Progenitor cell of endocrine pancreas (in vitro differentiated cells): ENCODE results near the gene TRIM6. TPM values are rescaled to one million over a fixed set of nuclear protein-coding genes. Genes with fewer than 3 reads are reported as not detected.

Source experiments
- DNase-seq: peaks from one replicate; pipeline ENCODE4 v3.0.0; 2021; ENCODE audit warnings: low spot score; ENCODE audit not compliant: unreplicated experiment
- H3K27ac Mint-ChIP-seq: 2 replicates; pipeline ENCODE4 v1.8.0; 2021; ENCODE audit warnings: mild to moderate bottlenecking, moderate library complexity, mixed read lengths
- H3K27me3 Mint-ChIP-seq: 2 replicates; pipeline ENCODE4 v1.8.0; 2021; ENCODE audit warnings: mixed read lengths
- H3K36me3 Mint-ChIP-seq: 2 replicates; pipeline ENCODE4 v1.8.0; 2022; ENCODE audit warnings: mixed read lengths; ENCODE audit not compliant: insufficient read depth
- H3K4me1 Mint-ChIP-seq: 2 replicates; pipeline ENCODE4 v1.8.0; 2021; ENCODE audit warnings: low read depth, mixed read lengths
- H3K4me3 Mint-ChIP-seq: 2 replicates; pipeline ENCODE4 v1.8.0; 2021; ENCODE audit warnings: low read depth, mild to moderate bottlenecking, moderate library complexity, mixed read lengths
- H3K9me3 Mint-ChIP-seq: 2 replicates; pipeline ENCODE4 v1.8.0; 2021; ENCODE audit warnings: low read depth, mixed read lengths
- total RNA-seq: library from RNA; stranded (reverse); gene quantifications from 2 replicates; pipeline ENCODE4 v1.2.1, GENCODE V29; 2021
- TF ChIP-seq, protein P1 (sequence below): fragments of 200-600 bp; sonication (generic); IDR thresholded peaks from one replicate; pipeline ENCODE4 v1.5.0; 2021; ENCODE audit warnings: antibody characterized with exemption, mild to moderate bottlenecking; ENCODE audit not compliant: unreplicated experiment

Gene TRIM6
- total RNA-seq, 1 donor from 2014 or later: 5.4 TPM

DNA sequence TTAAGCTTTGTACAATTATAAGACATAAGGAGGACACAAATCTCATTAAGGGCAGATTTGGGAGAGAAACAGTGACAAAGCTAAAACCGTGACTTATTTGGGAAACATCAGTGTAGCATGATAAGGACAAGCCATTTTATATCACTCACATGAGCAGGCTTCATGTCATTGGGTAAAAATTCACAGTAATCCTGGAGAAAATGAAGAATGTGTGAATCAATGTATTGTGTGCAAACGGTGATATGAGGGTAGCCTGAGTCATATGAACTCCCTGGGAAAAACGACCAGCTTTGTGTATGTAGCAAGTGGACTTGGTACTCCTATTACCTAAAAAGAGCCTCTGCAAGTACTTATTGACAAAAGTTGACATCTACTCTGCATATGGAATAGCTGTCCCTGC lies 22.4 kb downstream of the TRIM6 start:
- no peaks in the 10 kb centered on the region for H3K27me3 Mint-ChIP-seq
- TF ChIP-seq, protein P1, sequence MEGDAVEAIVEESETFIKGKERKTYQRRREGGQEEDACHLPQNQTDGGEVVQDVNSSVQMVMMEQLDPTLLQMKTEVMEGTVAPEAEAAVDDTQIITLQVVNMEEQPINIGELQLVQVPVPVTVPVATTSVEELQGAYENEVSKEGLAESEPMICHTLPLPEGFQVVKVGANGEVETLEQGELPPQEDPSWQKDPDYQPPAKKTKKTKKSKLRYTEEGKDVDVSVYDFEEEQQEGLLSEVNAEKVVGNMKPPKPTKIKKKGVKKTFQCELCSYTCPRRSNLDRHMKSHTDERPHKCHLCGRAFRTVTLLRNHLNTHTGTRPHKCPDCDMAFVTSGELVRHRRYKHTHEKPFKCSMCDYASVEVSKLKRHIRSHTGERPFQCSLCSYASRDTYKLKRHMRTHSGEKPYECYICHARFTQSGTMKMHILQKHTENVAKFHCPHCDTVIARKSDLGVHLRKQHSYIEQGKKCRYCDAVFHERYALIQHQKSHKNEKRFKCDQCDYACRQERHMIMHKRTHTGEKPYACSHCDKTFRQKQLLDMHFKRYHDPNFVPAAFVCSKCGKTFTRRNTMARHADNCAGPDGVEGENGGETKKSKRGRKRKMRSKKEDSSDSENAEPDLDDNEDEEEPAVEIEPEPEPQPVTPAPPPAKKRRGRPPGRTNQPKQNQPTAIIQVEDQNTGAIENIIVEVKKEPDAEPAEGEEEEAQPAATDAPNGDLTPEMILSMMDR: no peak
- DNase-seq: no peak
- H3K27ac Mint-ChIP-seq: no peak overlapping the region
- H3K9me3 Mint-ChIP-seq: no peaks in the 10 kb centered on the region
- H3K36me3 Mint-ChIP-seq: no peaks in the 10 kb centered on the region
- no peak overlapping the region for H3K4me3 Mint-ChIP-seq
- peaks cover 22% of the 10 kb centered on the region for H3K4me1 Mint-ChIP-seq

DNA sequence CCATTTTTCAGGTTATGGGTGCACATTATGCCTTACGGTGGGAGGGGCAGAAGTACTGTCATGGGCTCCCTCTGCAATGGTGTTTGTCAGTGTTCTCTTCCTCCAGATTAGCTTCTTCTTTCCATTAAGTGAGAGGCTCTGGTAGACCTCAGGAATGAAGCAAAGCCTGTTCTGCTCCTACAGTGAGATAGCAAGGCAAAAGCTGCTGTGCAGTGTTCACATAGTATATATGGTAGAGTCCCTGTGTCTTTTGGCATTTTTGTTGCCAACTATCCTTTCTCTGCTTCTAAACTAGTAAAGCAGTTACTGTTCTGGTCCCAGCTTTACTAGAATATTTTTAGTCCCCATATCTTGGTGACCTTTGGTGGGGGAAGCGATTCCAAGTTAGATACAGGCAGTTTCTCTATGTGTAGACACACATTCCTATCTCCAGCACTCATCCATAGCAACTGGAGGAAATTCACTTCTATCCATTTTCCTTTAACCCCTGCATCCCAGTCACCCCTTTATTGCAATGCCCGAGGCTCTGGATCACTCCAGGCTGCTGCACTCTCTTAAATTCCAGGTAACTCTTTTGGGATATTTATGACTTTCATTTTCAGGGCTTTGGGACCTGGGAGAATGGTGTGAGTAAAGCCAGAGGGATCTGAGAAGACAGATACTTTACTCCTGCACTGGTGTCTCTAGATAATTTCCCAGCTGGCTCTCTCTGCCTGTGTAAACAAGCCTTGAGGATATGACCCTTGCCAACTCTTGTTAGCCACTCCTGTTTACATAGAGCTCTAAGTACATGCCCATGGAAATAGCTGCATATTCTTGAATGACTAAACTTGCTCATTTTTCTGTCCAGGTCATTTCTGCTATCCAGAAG lies 24.4 kb downstream of the TRIM6 start:
- Mint-ChIP-seq H3K36me3 (no peaks in the 10 kb centered on the region), H3K27ac (peak overlapping the region; percentile 72), H3K4me3 (no peak overlapping the region), H3K9me3 (no peaks in the 10 kb centered on the region), H3K27me3 (no peaks in the 10 kb centered on the region), H3K4me1 (peaks cover 33% of the 10 kb centered on the region)
- TF ChIP-seq, protein P1: no peak
- DNase-seq: no peak

DNA sequence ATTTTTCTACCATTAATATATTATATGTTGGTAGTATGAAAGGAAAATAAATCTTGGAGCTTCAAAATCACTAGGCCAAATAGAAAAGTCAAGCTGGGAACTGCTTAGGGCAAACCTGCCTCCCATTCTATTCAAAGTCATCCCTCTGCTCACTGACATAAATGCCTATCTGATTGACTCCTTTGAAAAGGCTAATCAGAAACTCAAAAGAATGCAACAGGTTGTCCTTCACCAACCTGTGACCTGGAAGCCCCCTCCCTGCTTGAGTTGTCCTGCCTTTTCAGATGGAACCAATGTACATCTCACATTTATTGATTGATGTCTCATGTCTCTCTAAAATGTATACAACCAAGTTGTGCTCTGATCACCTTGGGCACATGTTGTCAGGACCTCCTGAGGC lies 25.1 kb downstream of the TRIM6 start:
- Mint-ChIP-seq H3K4me3 (no peak overlapping the region), H3K27me3 (no peaks in the 10 kb centered on the region), H3K36me3 (no peaks in the 10 kb centered on the region), H3K4me1 (peaks cover 35% of the 10 kb centered on the region), H3K27ac (no peak overlapping the region), H3K9me3 (no peaks in the 10 kb centered on the region)
- no peak for DNase-seq
- TF ChIP-seq, protein P1: no peak

DNA sequence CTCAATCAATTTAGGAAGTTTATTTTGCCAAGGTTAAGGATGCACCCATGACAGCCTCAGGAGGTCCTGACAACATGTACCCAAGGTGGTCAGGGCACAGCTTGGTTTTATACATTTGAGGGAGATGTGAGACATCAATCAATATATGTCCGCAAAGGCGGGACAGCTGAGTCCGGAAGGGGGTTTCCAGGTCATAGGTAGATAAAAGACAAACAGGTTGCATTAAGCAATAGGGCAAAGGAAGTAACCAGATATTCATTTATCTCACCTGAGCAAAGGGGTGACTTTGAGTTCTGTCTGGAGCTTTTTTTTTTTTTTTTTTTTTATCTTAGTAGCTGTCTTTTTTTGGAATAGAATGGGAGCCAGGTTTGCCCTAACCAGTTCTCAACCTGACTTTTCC lies 26.4 kb downstream of the TRIM6 start:
- Mint-ChIP-seq H3K36me3 (no peaks in the 10 kb centered on the region), H3K27ac (no peak overlapping the region), H3K9me3 (no peaks in the 10 kb centered on the region), H3K4me1 (peaks cover 35% of the 10 kb centered on the region), H3K27me3 (no peaks in the 10 kb centered on the region), H3K4me3 (no peak overlapping the region)
- DNase-seq: no peak
- TF ChIP-seq, protein P1: no peak

DNA sequence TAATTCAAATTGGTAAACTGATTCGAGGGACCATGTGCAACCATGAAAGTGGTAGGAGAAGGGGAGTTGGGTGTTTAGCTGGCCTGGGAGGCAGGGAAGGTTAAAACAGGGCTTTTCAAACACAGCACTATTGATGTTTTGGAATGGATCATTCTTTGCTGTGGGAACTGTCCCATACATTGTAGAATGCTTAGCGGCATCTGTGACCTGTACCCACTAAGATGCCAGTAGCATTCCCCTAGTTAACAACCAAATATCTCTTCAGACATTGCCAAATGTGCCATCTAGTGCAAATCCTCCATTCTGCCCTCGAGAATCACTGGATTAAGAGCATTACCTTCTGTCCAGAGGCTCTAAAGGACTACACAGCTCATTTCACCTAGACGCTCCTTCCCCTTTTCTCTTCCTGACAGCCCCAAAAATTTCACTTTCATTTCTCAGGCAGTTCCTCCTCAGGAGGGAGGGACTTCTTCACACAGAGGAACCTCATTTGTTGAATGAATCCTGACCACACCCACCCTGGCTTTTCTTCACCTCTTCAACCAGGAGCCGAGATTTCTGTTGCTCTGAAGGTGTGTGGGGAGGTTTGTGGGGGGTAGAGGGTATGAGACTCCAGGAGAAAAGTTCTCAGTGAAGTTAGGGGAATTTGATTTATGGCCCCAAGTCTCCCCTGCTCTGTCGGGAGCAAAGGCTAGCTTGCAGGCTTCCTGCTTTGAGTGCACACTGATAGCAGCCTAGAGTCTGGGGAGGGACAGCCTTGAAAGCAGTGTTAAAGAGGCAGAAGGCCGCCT lies 28.2 kb downstream of the TRIM6 start, which contains the start of gene TRIM34:
Gene TRIM34, plus strand, starts transcription at position 513 of the 791 bp plus-strand sequence. CDS start 7,331 bp downstream, outside the sequence.
- Mint-ChIP-seq H3K9me3 (peaks cover 5% of the 10 kb centered on the region), H3K4me1 (peaks cover 32% of the 10 kb centered on the region), H3K27me3 (no peaks in the 10 kb centered on the region), H3K27ac (peak within 1 kb of the TSS; percentile 67), H3K36me3 (no peaks in the 10 kb centered on the region), H3K4me3 (peak within 1 kb of the TSS; percentile 56)
- TF ChIP-seq, protein P1: no peak
- DNase-seq: no peak
